ENCODE data around the gene KLHL26. TPM values are rescaled to one million over a fixed set of nuclear protein-coding genes. Genes with fewer than 3 reads are reported as not detected.
A peak's percentile ranks its signal among the peaks of the same experiment; 100 is the strongest.

KLHL26 gene, protein sequence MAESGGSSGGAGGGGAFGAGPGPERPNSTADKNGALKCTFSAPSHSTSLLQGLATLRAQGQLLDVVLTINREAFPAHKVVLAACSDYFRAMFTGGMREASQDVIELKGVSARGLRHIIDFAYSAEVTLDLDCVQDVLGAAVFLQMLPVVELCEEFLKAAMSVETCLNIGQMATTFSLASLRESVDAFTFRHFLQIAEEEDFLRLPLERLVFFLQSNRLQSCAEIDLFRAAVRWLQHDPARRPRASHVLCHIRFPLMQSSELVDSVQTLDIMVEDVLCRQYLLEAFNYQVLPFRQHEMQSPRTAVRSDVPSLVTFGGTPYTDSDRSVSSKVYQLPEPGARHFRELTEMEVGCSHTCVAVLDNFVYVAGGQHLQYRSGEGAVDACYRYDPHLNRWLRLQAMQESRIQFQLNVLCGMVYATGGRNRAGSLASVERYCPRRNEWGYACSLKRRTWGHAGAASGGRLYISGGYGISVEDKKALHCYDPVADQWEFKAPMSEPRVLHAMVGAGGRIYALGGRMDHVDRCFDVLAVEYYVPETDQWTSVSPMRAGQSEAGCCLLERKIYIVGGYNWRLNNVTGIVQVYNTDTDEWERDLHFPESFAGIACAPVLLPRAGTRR
- total RNA-seq (2021), result 9.8 and 10.7 TPM in 2 replicates
- long read RNA-seq, full-length matches to known transcripts, result 39 of 45 reads
- long read RNA-seq, partial matches to known transcripts, result 3 of 45 reads
- long read RNA-seq, other reads (novel, unspliced or antisense), result 3 of 45 reads

DNA sequence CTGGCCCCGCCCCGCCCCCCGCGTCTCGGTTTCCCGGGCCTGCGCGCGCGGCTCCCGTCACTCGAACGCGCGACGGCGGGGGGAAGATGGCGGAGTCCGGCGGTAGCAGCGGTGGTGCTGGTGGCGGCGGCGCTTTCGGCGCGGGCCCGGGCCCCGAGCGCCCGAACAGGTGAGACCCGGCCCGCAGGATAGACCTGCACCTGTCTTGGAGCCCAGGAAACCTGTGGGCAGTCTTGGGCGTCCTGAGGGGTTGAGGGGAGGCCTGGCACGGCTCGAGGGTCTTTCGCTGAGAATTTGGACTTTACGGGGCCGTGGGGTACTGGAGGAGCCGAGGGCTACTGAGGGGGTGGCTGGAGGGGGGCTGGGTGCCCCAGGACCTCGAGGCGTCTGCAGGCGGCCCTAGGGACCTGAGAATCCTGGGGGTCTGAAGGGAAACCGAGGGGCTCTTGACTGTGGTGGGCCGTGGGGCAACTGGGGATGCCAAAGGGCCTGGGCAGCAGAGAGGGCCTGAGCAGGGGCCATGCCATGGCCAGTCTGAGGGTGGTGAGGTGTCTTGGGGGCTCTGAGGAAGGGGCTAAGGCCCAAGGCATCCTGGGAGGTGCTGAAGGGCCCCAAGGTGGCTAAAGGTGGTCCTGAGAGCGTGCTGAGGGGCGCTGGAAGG, at the start of gene KLHL26:
Gene KLHL26, plus strand, starts transcription at position 60 of the 661 bp plus-strand sequence. Its CDS starts 27 bp downstream, at position 87.
- no peaks in the 10 kb centered on the region for H3K9me3 Mint-ChIP-seq
- DNase-seq, result no peak
- no peak within 1 kb of the TSS for H2BK120ac ChIP-seq (ENCODE audit: low read depth, low read length, poor library complexity, severe bottlenecking)
- no peaks in the 10 kb centered on the region; the same call in 1 of the 2 replicates for H3K79me2 ChIP-seq (ENCODE audit: insufficient read depth, low read length)
- H3K27me3 ChIP-seq (ENCODE audit: insufficient read depth, low read length), result no peaks in the 10 kb centered on the region
- no peak within 1 kb of the TSS for H2BK12ac ChIP-seq (ENCODE audit: insufficient read length, low read depth, low read length)
- H3K27ac ChIP-seq (ENCODE audit: insufficient read length, low read depth, low read length), result no peak within 1 kb of the TSS
- peaks cover 31% of the 10 kb centered on the region for H3K27me3 Mint-ChIP-seq (ENCODE audit: low read depth)
- peak within 1 kb of the TSS; percentile 89 for H3K18ac ChIP-seq (ENCODE audit: insufficient read length, low read depth, low read length)
- H4K5ac ChIP-seq (ENCODE audit: insufficient read length, low read depth, low read length), result no peak within 1 kb of the TSS
- no peak for TF ChIP-seq CTCF (conservative IDR thresholded peaks at IDR 0.05)
- WGBS (ENCODE audit: extremely low coverage, insufficient read length, low lambda C conversion rate), result no CpG with 5 or more reads among the region's 47 CpGs
- H3K56ac ChIP-seq (ENCODE audit: insufficient read length, low read depth, low read length), result no peak within 1 kb of the TSS
- H2BK5ac ChIP-seq (ENCODE audit: insufficient read length, low read length), result no peak within 1 kb of the TSS
- H3T11ph ChIP-seq (ENCODE audit: low read length), result no peak within 1 kb of the TSS
- H2AK5ac ChIP-seq (ENCODE audit: insufficient read length, low read length), result no peak within 1 kb of the TSS
- H4K91ac ChIP-seq (ENCODE audit: insufficient read length, low read depth, low read length), result no peak within 1 kb of the TSS
- no peak within 1 kb of the TSS for H4K8ac ChIP-seq (replicated peaks; ENCODE audit: insufficient read length, low read depth, low read length)
- H3K4me2 ChIP-seq (ENCODE audit: insufficient read depth, insufficient read length, low read length), result peak within 1 kb of the TSS; percentile 85
- no peak within 1 kb of the TSS for H2BK20ac ChIP-seq (ENCODE audit: low read depth, low read length, poor library complexity, severe bottlenecking)
- H3K4me1 Mint-ChIP-seq, result peaks cover 9 to 18% of the 10 kb centered on the region in 2 experiments
- peaks cover 9% of the 10 kb centered on the region for H3K23me2 ChIP-seq (ENCODE audit: insufficient read length, low read depth, low read length, poor library complexity, severe bottlenecking)
- no peak within 1 kb of the TSS for H3K4ac ChIP-seq (ENCODE audit: low read depth, low read length)
- peaks cover 3% of the 10 kb centered on the region; the same call in 1 of the 2 replicates for H3K4me1 ChIP-seq (ENCODE audit: insufficient read depth, low read length)
- H3K23ac ChIP-seq (ENCODE audit: insufficient read length, low read depth, low read length), result no peak within 1 kb of the TSS
- H3K14ac ChIP-seq (ENCODE audit: insufficient read depth, low read length), result peak within 1 kb of the TSS; percentile 84
- H2BK15ac ChIP-seq (ENCODE audit: low read depth, low read length), result no peak within 1 kb of the TSS
- peaks cover 3% of the 10 kb centered on the region for H3K79me1 ChIP-seq (ENCODE audit: insufficient read depth, low read depth, low read length, poor library complexity, severe bottlenecking)
- no peaks in the 10 kb centered on the region for H3K9me3 ChIP-seq (ENCODE audit: control insufficient read depth, low read depth, low read length)
- H4K20me1 ChIP-seq (ENCODE audit: control insufficient read depth, insufficient read depth, insufficient read length), result no peaks in the 10 kb centered on the region
- peaks cover 0 to 3% (median 0%) of the 10 kb centered on the region in 3 experiments; a peak in 1 of 7 replicates for H3K36me3 Mint-ChIP-seq (ENCODE audit: insufficient read depth in 1 of 3, low read depth in 3 of 3)
- H3K9ac ChIP-seq (ENCODE audit: extremely low read depth, insufficient read length, low read length), result peak within 1 kb of the TSS; percentile 76
- no peak within 1 kb of the TSS for H2AFZ ChIP-seq (ENCODE audit: low read length)
- peak within 1 kb of the TSS; percentile 88 to 99 (median 96); a peak in 6 of 7 replicates for H3K27ac Mint-ChIP-seq
- peak within 1 kb of the TSS; percentile 78 to 86 for H3K4me3 Mint-ChIP-seq

All from H9 (cell line).